ENCODE results near the gene OR7G1. TPM values are rescaled to one million over a fixed set of nuclear protein-coding genes. Genes with fewer than 3 reads are reported as not detected.
"Not testable (repeated sequence)": the region's sequence is repeated elsewhere in the genome, so short reads cannot be mapped to it uniquely, and the experiment has no call there.

OR7G1 gene
- total and polyA plus RNA-seq, 5 experiments from 2014 or later: not detected

DNA sequence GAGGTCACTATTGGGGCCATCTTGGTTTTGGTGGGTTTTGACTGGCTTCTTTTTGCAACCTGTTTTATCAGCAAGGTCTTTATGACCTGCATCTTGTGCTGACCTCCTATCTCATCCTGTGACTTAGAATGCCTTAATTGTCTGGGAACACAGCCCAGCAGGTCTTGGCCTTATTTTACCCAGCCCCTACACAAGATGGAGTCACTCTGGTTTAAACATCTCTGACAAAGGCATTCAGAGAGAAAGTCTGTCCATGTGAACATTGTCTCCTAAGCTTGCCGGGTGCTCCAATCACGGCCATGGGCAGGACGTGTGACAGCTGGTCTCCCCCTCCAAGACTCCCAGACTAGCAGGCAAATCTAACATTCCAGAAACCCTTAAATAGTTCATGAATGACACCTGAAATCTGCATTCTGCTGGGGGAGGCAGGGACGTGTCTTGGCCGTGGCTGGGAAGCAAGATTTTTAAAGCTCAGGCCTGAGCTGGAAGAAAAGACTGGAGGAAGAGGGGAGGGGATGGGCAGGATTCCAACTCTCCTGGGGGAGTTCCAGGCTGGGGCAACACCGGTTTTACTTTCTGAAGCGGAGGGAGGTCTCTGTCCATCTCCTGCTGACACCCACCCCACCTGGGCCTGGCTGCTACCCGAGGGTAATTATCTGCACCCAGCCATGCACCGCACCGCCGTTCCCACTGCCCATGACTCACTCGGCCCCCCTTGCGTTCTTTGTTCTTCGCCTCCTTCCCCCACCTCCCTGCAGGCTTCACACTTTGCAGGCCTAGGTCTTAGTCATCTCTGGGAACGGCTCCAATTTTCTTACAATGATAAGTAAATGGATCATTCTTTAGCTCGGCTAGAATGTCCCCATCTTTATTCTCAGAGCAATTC, 40.3 kb downstream of the OR7G1 start:
- H3K27me3 Mint-ChIP-seq: peaks cover 0 to 2% (median 0%) of the 10 kb centered on the region in 5 donors

DNA sequence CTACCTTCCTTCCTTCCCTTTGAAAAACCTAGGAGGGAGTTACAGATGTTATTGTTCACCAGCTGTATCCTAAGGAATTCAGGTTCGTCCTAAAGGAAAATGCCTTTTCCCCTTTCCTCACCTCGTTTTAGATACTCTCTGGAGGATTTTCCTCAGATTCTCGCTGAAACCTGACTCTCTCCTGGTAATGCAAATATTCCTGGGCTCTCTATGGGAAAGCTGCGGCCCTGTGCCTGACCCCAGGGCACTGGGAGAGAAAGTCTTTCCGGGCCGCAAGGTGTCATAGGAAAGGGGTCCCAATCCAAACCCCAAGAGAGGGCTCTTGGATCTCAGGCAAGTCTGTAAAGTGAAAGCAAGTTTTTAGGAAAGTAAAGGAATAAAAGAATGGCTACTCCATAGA, 41.8 kb downstream of the OR7G1 start:
- H3K9me3 Mint-ChIP-seq: no peaks in the 10 kb centered on the region
- POLR2A ChIA-PET: no interaction called here
- H3K27ac Mint-ChIP-seq: no peak overlapping the region
- H3K36me3 Mint-ChIP-seq: no peaks in the 10 kb centered on the region
- H3K4me1 Mint-ChIP-seq: no peaks in the 10 kb centered on the region
- no peak overlapping the region for H3K4me3 Mint-ChIP-seq
- DNase-seq: no peak
- ATAC-seq: no peak
- peaks cover 0 to 2% (median 0%) of the 10 kb centered on the region in 5 donors for H3K27me3 Mint-ChIP-seq

More for the DNA sequence above, 40.3 kb downstream of the OR7G1 start:
- no peak overlapping the region for H3K4me3 Mint-ChIP-seq
- POLR2A ChIA-PET: no interaction called here
- no peaks in the 10 kb centered on the region for H3K9me3 Mint-ChIP-seq
- ATAC-seq (no peak), DNase-seq (no peak)
- peaks cover 0 to 3% (median 0%) of the 10 kb centered on the region in 4 donors for H3K4me1 Mint-ChIP-seq
- no peaks in the 10 kb centered on the region for H3K36me3 Mint-ChIP-seq
- no peak overlapping the region for H3K27ac Mint-ChIP-seq

DNA sequence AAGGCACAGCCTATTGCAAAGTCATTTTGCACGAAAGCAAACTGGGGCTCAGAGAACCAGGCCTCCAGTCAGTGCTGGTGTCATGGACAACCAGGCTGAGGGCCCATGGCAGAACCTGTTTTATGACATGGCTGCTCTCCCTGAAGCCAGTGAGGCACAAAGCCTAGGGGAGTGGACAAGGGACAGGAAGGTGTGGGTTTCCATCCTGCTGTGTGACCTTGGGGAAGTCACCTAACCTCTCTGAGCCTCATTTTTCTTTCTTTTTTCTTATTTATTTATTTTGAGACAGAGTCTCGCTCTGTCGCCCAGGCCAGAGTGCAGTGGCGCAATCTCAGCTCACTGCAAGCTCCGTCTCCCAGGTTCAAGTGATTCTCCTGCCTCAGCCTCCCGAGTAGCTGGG, 43.8 kb downstream of the OR7G1 start:
- H3K36me3 Mint-ChIP-seq, H3K9me3 Mint-ChIP-seq, H3K4me1 Mint-ChIP-seq, H3K4me3 Mint-ChIP-seq, POLR2A ChIA-PET, DNase-seq, H3K27me3 Mint-ChIP-seq, ATAC-seq, H3K27ac Mint-ChIP-seq: not testable (repeated sequence)

DNA sequence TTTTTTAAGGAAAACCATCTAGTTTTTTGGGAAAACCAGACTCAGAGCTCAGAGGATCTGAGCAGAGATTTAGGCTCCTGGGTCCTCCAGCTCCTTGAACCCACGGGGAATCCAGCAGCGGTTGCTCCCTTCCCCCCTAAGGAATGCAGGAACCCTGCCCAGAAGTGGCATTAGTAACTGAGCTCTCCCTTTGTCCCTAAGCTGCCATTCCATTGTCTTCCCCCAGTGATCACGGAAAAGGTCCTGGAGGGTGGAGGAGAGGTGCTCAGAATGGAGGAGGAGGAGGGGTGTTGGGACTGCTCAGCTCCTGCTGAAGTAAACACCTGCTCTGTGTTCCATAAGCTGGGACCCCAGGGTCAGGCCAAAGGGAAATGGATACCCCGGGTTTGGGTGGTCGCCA, 45.5 kb downstream of the OR7G1 start:
- no peak overlapping the region for H3K4me3 Mint-ChIP-seq
- DNase-seq (no peak), ATAC-seq (no peak)
- POLR2A ChIA-PET: no interaction called here
- no peaks in the 10 kb centered on the region for H3K4me1 Mint-ChIP-seq
- no peaks in the 10 kb centered on the region for H3K36me3 Mint-ChIP-seq
- no peak overlapping the region for H3K27ac Mint-ChIP-seq
- H3K9me3 Mint-ChIP-seq: no peaks in the 10 kb centered on the region
- H3K27me3 Mint-ChIP-seq: peaks cover 0 to 2% (median 0%) of the 10 kb centered on the region in 5 donors

DNA sequence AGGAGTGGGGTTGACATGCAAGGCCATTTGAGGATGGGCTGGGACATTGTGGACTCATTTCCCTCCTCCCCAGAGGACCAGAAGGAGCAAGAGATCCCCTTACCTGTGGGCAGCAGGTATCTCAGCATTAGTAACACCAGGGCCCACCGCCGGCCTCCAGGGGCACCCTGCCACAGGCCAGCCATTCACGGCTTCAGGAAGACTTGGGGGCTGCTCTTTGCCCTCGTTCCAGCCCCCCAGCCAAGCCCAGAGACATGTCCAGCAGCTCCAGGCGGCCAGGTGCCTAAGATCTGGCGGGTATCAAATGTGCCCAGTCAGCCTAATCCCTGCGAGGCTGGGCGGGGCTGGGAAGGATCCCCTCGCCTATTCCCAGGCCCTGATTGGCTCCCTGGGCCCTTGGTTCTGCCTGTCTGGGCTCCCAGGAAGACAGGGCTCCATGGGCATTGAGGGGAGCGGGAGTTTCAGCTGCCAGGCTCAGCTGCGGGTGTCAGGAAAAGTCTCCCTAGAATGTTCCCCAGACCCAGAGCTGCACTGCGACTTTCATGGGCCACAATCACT, 50.0 kb downstream of the OR7G1 start:
- H3K27me3 Mint-ChIP-seq: no peaks in the 10 kb centered on the region
- H3K27ac Mint-ChIP-seq: no peak overlapping the region
- POLR2A ChIA-PET: no interaction called here
- no peak overlapping the region for H3K4me3 Mint-ChIP-seq
- DNase-seq (no peak), ATAC-seq (no peak)
- no peaks in the 10 kb centered on the region for H3K36me3 Mint-ChIP-seq
- H3K4me1 Mint-ChIP-seq: no peaks in the 10 kb centered on the region
- no peaks in the 10 kb centered on the region for H3K9me3 Mint-ChIP-seq

Other genes starting within 250 kb of the OR7G1 start
- gene MUC16, start 105.4 kb downstream of the OR7G1 start, total RNA-seq: not detected
- not detected for gene MUC16, start 105.4 kb downstream of the OR7G1 start, polyA plus RNA-seq
- gene OR1M1, start 28.7 kb downstream of the OR7G1 start, total RNA-seq: not detected
- not detected for gene OR1M1, start 28.7 kb downstream of the OR7G1 start, polyA plus RNA-seq
- gene OR7G2, start 8.3 kb downstream of the OR7G1 start, total RNA-seq: not detected
- gene OR7G2, start 8.3 kb downstream of the OR7G1 start, polyA plus RNA-seq: not detected
- gene OR7G3, start 11.2 kb upstream of the OR7G1 start, total RNA-seq: not detected
- gene OR7G3, start 11.2 kb upstream of the OR7G1 start, polyA plus RNA-seq: not detected
- 10 to 100 TPM; 56.5 to 67.4 TPM for gene ZNF317, start 24.6 kb upstream of the OR7G1 start, total RNA-seq
- gene ZNF317, start 24.6 kb upstream of the OR7G1 start, polyA plus RNA-seq: 10 to 100 TPM; 26.0 to 56.4 (median 31.9) TPM
- gene OR7D2, start 63.2 kb upstream of the OR7G1 start, total RNA-seq: under 1 TPM in 1 of 2 experiments, not detected in 1; 0.11 TPM
- gene OR7D2, start 63.2 kb upstream of the OR7G1 start, polyA plus RNA-seq: not detected
- gene OR7D4, start 103.8 kb upstream of the OR7G1 start, total RNA-seq: not detected
- not detected for gene OR7D4, start 103.8 kb upstream of the OR7G1 start, polyA plus RNA-seq
- gene OR7E24, start 135.2 kb upstream of the OR7G1 start, total RNA-seq: not detected
- gene OR7E24, start 135.2 kb upstream of the OR7G1 start, polyA plus RNA-seq: not detected
- 10 to 100 TPM; 20.6 to 23.1 TPM for gene ZNF699, start 194.1 kb upstream of the OR7G1 start, total RNA-seq
- gene ZNF699, start 194.1 kb upstream of the OR7G1 start, polyA plus RNA-seq: 10 to 100 TPM in 1 of 3 donors, 1 to 10 TPM in 2; 6.9 to 30.0 (median 8.8) TPM
- 10 to 100 TPM; 65.4 to 66.0 TPM for gene ZNF559, start 208.4 kb upstream of the OR7G1 start, total RNA-seq
- 10 to 100 TPM; 37.2 to 55.4 (median 45.1) TPM for gene ZNF559, start 208.4 kb upstream of the OR7G1 start, polyA plus RNA-seq
- gene ZNF177, start 247.2 kb upstream of the OR7G1 start, total RNA-seq: 1 to 10 TPM; 3.5 to 4.6 TPM
- under 1 TPM; 0.28 to 0.73 (median 0.49) TPM for gene ZNF177, start 247.2 kb upstream of the OR7G1 start, polyA plus RNA-seq

Data from naive thymus-derived CD8-positive, alpha-beta T cell (primary cell).